Measurements from ENCODE around the gene PPFIBP1.

DNA sequence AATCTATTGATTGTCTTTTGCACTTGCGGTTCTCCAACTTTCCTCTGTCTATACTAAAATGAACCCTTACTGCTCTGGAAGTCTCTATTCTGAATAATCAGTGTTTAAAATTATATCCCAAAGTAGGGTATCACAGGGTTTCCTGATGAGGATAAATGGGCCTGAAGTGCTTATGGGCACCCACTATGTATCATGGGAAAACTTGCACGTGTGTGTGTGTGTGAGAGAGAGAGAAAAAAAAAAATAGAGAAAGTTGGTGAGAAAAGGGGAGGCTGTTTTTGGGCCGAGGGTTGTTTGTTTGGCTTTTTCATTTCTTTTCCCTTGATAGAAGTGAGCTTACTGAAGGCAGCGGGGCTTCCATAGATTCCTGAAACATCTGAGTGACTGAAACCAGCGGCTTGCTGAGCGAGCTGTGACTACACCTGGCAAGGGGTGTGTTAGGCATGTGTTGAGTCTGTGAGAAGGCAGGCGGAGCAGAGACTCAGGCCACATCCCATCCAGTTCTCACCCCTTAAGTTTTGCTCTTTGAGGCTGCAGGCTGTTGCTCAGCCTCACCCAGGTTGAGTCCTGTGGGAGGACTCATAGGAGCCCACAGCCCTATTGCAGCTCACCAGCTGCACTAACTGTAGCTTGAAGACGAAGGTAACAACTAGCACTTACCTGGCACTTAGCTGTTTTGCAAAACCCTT is 17.2 kb downstream of the PPFIBP1 start:
- TF ChIP-seq, protein P1, sequence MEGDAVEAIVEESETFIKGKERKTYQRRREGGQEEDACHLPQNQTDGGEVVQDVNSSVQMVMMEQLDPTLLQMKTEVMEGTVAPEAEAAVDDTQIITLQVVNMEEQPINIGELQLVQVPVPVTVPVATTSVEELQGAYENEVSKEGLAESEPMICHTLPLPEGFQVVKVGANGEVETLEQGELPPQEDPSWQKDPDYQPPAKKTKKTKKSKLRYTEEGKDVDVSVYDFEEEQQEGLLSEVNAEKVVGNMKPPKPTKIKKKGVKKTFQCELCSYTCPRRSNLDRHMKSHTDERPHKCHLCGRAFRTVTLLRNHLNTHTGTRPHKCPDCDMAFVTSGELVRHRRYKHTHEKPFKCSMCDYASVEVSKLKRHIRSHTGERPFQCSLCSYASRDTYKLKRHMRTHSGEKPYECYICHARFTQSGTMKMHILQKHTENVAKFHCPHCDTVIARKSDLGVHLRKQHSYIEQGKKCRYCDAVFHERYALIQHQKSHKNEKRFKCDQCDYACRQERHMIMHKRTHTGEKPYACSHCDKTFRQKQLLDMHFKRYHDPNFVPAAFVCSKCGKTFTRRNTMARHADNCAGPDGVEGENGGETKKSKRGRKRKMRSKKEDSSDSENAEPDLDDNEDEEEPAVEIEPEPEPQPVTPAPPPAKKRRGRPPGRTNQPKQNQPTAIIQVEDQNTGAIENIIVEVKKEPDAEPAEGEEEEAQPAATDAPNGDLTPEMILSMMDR (IDR thresholded peaks at IDR 0.05) = no peak
- no peak for TF ChIP-seq EZH2 (IDR thresholded peaks at IDR 0.05; ENCODE audit: borderline replicate concordance, insufficient read depth, low read depth, low read length, poor library complexity, severe bottlenecking)
